Chondrocyte (in vitro differentiated cells): ENCODE measurements around the gene EXOC6. TPM values are rescaled to one million over a fixed set of nuclear protein-coding genes. Genes with fewer than 3 reads are reported as not detected.
A peak's percentile ranks its signal among the peaks of the same experiment; 100 is the strongest.

Source experiments
- DNase-seq: peaks from one replicate; pipeline ENCODE4 v3.0.0; 2021; ENCODE audit warnings: mixed read lengths, low spot score
- H3K27ac Mint-ChIP-seq: one replicate; pipeline ENCODE4 v1.8.0; 2021; ENCODE audit warnings: mild to moderate bottlenecking, moderate library complexity, mixed read lengths; ENCODE audit not compliant: unreplicated experiment
- H3K27me3 Mint-ChIP-seq: 2 replicates; pipeline ENCODE4 v1.8.0; 2021; ENCODE audit warnings: low read depth, mixed read lengths
- H3K36me3 Mint-ChIP-seq: 2 replicates; pipeline ENCODE4 v1.8.0; 2021; ENCODE audit warnings: low read depth, mixed read lengths
- H3K4me1 Mint-ChIP-seq: 2 replicates; pipeline ENCODE4 v1.8.0; 2021; ENCODE audit warnings: low read depth, mild to moderate bottlenecking, mixed read lengths
- H3K4me3 Mint-ChIP-seq: one replicate; pipeline ENCODE4 v1.8.0; 2021; ENCODE audit warnings: mild to moderate bottlenecking, moderate library complexity, mixed read lengths; ENCODE audit not compliant: unreplicated experiment
- H3K9me3 Mint-ChIP-seq: 2 replicates; pipeline ENCODE4 v1.8.0; 2021; ENCODE audit warnings: low read depth, mixed read lengths
- total RNA-seq: library from RNA; stranded (reverse); gene quantifications from 3 replicates; pipeline ENCODE4 v1.2.1, GENCODE V29; 2021
- TF ChIP-seq, protein P1 (sequence below): fragments of 200-600 bp; sonication (generic); IDR thresholded peaks from 2 replicates; pipeline ENCODE4 v1.5.0; 2021; ENCODE audit warnings: antibody characterized with exemption, mild to moderate bottlenecking, moderate library complexity

The EXOC6 gene
- total RNA-seq, 1 donor from 2014 or later, result 7.2 TPM

DNA sequence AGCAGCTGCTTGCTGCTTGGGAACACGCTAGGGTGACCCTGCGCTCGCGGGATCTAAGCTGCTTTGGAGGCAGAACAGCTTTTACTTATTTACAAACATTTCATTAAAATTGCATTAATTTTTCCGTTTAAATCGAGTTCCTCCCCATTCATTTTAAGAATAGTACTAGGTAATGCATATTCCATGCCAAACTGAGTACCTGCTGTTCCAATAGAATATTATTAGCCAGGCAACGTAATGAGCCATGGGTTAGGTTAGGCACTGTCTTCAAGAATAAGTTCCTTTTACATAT, 860 bp downstream of the EXOC6 start:
- H3K36me3 Mint-ChIP-seq, result no peaks in the 10 kb centered on the region
- no peak overlapping the region for H3K27ac Mint-ChIP-seq
- TF ChIP-seq, protein P1, sequence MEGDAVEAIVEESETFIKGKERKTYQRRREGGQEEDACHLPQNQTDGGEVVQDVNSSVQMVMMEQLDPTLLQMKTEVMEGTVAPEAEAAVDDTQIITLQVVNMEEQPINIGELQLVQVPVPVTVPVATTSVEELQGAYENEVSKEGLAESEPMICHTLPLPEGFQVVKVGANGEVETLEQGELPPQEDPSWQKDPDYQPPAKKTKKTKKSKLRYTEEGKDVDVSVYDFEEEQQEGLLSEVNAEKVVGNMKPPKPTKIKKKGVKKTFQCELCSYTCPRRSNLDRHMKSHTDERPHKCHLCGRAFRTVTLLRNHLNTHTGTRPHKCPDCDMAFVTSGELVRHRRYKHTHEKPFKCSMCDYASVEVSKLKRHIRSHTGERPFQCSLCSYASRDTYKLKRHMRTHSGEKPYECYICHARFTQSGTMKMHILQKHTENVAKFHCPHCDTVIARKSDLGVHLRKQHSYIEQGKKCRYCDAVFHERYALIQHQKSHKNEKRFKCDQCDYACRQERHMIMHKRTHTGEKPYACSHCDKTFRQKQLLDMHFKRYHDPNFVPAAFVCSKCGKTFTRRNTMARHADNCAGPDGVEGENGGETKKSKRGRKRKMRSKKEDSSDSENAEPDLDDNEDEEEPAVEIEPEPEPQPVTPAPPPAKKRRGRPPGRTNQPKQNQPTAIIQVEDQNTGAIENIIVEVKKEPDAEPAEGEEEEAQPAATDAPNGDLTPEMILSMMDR, result no peak
- no peak for DNase-seq
- H3K4me1 Mint-ChIP-seq, result peaks cover 15% of the 10 kb centered on the region
- H3K9me3 Mint-ChIP-seq, result peaks cover 5% of the 10 kb centered on the region
- peak overlapping the region; percentile 87 for H3K4me3 Mint-ChIP-seq
- no peaks in the 10 kb centered on the region for H3K27me3 Mint-ChIP-seq

DNA sequence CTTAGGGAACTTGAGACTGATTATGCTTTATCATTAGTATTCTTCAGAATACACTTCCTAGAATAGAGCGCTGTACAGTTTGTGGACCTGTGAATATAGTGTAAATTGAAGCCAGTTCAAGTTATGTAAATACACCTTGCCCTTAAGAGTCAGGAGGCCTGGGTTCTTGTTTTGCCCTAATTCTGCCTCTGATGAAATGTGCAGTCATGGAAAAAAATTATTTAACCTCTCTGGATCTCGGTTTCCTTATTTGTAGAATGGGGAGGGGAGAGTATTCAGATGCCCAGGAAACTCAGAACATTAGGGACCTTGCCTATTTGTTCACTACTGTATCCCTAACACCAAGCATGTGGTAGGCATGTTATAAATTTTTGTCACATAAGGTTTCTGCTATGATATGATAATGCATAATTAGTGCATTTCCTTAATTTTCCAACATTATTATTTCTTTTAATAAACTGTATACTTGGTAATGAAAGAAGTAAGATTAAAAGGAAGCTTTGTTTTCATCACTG, 1.3 kb downstream of the EXOC6 start:
- peaks cover 15% of the 10 kb centered on the region for H3K4me1 Mint-ChIP-seq
- DNase-seq, result no peak
- peaks cover 5% of the 10 kb centered on the region for H3K9me3 Mint-ChIP-seq
- peak overlapping the region; percentile 87 for H3K4me3 Mint-ChIP-seq
- H3K36me3 Mint-ChIP-seq, result no peaks in the 10 kb centered on the region
- no peaks in the 10 kb centered on the region for H3K27me3 Mint-ChIP-seq
- TF ChIP-seq, protein P1, result no peak
- H3K27ac Mint-ChIP-seq, result no peak overlapping the region

DNA sequence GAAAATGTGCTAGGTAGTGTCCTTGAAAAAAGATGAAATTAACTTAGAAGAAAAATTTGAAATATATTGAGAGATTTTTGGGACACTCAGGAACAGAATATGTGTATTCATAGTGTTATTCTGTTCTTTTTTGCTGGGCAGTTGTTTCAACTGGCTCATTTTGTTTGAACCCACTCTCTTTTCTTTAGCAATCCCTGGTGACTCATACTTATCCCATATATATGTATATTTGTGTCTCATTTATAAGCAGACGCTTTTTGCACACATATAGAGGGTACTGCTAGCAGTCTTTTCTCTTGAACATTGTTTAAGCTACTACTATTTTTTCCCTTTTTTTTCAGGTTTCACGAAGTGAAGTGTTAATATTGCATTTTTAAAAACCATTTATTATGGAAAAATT, 1.9 kb downstream of the EXOC6 start:
- no peak for DNase-seq
- no peak overlapping the region for H3K4me3 Mint-ChIP-seq
- no peaks in the 10 kb centered on the region for H3K27me3 Mint-ChIP-seq
- no peaks in the 10 kb centered on the region for H3K36me3 Mint-ChIP-seq
- TF ChIP-seq, protein P1, result no peak
- H3K9me3 Mint-ChIP-seq, result peaks cover 5% of the 10 kb centered on the region
- no peak overlapping the region for H3K27ac Mint-ChIP-seq
- H3K4me1 Mint-ChIP-seq, result peaks cover 15% of the 10 kb centered on the region

DNA sequence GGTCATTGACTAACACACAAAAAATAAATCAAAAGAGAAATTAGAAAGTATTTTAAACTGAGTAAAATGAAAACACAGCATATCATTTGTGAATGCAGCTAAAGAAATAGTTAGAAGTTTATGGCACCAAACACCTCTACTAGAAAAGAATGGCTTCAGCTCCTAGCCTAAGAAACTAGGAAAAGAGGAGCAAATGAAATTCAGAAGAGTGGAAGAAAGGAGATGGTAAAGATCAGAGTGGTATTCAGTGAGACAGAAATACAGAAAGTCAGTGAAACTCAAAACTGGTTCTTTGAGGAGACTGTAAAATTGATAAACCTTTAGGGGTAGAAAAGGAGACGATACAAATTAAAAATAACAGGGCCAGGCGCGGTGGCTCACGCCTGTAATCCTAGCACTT, 2.7 kb downstream of the EXOC6 start:
- Mint-ChIP-seq H3K4me1 (peaks cover 15% of the 10 kb centered on the region), H3K9me3 (peaks cover 5% of the 10 kb centered on the region), H3K4me3 (no peak overlapping the region), H3K36me3 (no peaks in the 10 kb centered on the region), H3K27me3 (no peaks in the 10 kb centered on the region), H3K27ac (no peak overlapping the region)
- TF ChIP-seq, protein P1, result no peak
- no peak for DNase-seq

DNA sequence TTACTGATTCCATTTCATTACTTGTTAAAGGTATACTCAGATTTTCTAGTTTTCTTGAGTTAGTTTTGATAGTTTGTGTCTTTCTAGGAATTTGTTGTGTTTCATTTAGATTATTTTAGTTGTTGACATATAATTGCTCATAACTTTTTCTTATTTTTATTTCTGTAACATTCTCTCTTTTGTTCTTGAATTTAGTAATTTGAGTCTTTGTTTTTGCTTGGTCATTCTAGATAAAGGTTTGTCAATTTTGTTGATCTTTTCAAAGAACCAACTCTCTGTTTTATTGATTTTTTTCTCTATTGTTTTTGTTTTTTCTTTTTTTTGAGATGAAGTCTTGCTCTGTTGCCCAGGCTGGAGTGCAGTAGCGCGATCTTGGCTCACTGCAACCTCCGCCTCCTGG, 7.2 kb downstream of the EXOC6 start:
- Mint-ChIP-seq H3K27ac (no peak overlapping the region), H3K36me3 (peaks cover 15% of the 10 kb centered on the region), H3K4me1 (no peaks in the 10 kb centered on the region), H3K9me3 (peaks cover 32% of the 10 kb centered on the region), H3K27me3 (no peaks in the 10 kb centered on the region), H3K4me3 (no peak overlapping the region)
- no peak for DNase-seq
- TF ChIP-seq, protein P1, result no peak
